NCI-H1092 (cell line): ENCODE measurements around the gene TNN.
"Not testable (repeated sequence)": the region's sequence is repeated elsewhere in the genome, so short reads cannot be mapped to it uniquely, and the experiment has no call there.

Source experiments
- DNase-seq: peaks from one replicate; lab custom pipeline; 2025; lab: John Stamatoyannopoulos, UW

Gene TNN, protein sequence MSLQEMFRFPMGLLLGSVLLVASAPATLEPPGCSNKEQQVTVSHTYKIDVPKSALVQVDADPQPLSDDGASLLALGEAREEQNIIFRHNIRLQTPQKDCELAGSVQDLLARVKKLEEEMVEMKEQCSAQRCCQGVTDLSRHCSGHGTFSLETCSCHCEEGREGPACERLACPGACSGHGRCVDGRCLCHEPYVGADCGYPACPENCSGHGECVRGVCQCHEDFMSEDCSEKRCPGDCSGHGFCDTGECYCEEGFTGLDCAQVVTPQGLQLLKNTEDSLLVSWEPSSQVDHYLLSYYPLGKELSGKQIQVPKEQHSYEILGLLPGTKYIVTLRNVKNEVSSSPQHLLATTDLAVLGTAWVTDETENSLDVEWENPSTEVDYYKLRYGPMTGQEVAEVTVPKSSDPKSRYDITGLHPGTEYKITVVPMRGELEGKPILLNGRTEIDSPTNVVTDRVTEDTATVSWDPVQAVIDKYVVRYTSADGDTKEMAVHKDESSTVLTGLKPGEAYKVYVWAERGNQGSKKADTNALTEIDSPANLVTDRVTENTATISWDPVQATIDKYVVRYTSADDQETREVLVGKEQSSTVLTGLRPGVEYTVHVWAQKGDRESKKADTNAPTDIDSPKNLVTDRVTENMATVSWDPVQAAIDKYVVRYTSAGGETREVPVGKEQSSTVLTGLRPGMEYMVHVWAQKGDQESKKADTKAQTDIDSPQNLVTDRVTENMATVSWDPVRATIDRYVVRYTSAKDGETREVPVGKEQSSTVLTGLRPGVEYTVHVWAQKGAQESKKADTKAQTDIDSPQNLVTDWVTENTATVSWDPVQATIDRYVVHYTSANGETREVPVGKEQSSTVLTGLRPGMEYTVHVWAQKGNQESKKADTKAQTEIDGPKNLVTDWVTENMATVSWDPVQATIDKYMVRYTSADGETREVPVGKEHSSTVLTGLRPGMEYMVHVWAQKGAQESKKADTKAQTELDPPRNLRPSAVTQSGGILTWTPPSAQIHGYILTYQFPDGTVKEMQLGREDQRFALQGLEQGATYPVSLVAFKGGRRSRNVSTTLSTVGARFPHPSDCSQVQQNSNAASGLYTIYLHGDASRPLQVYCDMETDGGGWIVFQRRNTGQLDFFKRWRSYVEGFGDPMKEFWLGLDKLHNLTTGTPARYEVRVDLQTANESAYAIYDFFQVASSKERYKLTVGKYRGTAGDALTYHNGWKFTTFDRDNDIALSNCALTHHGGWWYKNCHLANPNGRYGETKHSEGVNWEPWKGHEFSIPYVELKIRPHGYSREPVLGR (N-terminal part only)

DNA sequence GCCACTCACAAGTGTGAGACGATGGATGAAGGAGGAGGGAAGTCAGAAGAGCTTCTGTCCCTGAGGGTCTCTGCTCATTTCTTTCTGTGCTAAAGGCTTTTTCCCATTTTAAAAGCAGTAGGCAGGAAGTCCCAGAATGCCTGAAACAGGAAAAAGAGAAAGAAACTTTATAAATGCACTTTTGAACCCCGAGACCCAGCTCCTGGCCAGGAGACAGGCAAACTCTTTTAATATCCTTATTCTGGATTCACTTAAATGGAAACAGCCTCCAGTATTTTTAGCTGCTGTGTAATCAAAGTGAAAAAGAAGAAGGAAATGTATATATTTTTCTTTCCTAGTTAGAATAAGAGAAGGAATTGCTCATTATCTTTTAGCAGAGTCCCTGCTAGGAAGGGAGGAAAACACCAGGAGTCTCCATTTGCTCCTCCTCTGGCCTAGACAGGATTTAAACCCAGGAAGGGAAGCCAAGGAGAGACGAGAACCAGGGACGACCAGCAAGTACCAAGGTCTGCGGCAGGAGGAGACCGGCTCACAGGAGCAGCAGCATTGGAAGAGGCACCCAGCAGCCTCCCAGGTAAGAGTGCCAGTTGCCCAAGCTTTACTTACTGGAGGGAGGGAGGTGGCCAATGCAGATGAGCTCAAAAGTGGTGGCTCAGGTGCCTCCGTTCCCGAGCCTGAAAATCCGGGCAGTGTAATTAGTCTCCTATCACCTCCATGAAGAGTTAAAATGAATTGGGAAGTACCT is at the start of gene TNN:
TNN (plus strand) TSS at position 472 of the 745 bp plus-strand sequence. CDS start 9,586 bp downstream, outside the sequence.
- DNase-seq = no peak

DNA sequence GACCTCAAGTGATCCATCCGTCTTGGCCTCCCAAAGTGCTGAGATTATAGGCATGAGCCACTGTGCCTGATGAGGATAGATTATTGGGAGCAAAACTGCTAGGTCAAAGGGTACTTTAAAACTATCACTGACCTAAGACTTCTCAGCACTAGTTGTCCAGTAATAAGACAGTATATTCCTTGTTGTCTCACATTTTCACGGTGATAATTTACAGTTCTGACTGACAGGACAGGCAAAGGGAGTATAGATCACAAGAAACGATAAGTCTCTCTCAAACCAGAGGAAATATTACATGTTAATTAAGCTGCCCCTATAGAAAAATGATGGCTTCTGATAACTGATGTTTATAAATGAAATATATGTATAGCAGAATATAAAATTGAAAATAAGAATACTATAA is 48.1 kb upstream of the TNN start:
- DNase-seq = no peak

DNA sequence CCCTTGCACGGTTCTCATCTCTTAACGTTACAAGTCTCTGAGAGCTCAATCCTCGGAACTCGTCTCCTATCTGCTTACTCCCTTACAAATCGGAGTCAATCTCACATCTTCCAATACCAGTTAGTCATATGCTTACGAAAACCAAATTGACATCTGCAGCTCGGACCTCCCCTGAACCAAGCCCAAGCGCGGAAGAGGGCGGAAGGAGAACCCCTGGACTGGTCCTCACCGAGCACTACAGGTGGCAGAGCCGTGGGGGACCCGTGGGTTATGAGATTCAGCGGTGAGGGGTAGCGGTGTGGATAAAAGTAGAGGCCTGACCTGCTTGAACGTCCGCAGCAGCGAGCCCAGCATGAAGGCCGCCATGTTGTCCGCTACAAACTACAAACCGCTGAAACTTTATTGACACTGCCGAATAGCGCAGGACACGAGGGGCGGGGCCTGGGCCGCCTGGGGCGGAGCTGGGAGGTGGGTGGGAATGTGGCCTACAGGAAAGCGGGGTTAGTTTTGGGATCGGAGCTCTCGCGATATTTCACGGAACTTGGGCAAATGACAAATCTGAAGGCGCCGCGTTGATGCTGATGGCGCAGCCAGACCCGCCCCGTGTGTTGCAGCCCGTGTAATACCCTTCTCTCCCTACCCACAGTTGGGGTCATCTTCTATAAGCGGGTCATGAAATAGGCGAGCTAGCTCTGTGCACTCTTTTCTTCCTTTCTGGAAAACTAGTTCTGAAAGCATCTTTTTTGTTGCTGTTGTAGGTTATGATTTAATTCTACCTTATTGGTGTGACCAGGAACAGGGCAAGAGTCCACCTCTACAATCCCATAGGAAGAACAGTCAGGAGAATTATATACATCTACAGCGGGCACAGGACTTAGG is 44.4 kb upstream of the TNN start, which contains the start of gene MRPS14:
MRPS14 (minus strand) TSS at position 383 of the 879 bp plus-strand sequence; CDS start at position 366, 17 bp downstream.
- DNase-seq = peak; percentile 99

DNA sequence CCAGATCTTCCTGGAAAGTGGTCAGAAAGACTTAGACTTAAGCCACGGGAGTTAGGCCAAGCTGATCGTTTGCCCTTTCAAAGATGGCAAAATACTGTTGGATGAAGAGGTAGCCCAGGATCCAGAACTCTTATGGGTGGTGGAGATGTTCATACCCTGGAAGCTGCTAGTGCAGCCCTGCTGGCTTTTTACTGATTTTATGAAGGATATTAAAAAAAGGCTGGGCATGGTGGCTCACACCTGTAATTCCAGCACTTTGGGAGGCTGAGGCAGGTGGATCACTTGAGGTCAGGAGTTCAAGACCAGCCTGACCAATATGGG is 43.8 kb upstream of the TNN start:
- DNase-seq = not testable (repeated sequence)

DNA sequence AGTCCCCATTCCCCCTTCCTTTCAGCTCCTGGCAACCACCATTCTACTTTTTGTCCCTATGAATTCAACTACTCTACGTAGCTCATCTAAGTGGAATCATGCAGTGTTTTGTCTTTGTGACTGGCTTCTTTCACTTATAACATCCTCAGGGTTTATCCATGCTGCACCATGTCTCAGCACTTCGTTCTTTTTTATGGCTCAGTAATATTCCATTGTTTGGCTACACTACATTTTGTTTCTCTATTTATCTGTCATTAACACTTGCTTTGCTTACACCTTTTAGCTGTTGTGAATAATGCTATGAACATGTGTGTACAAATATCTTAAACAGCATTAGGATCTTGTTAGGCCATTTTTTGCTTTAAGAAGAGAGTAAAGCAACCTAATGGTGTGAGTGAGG is 42.9 kb upstream of the TNN start:
- no peak for DNase-seq

DNA sequence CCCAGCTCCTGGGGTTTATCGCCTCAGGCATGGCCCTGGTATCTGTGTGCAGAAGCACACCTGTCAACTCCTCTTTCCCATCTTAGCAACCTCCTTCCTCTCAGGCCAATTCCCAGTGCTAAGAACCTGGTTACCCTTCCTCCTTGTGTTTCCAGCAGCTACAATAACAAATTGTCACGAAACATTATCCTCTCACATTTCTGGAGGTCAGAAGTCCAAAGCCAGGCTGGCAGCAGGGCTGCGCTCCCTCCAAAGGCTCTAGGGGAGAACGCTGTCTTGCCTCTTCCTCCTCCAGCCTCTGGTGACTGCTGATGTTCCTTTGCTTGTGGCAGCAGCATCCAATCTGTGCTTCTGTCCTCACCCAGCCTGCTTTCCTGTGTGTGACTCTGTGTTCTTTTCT is 33.7 kb upstream of the TNN start:
- no peak for DNase-seq

DNA sequence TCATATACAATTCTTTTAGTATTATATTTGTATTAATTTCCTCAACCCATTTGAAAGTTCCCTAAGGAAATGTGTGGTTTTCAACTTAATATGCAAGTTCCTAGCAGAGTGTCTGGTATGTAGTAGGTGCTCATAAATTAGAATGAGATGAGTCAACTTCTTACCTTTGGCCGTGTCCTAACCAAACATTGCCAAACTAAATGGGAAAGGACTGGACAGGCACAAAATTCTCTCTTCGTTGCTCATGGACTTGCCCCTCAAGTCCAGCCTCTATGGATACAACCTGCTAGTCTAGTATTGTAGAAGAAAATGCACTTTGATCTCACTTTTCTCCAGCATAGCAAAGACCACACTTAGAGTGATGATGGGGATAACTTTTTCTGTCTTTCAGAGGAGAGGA is 32.9 kb upstream of the TNN start:
- DNase-seq = no peak

DNA sequence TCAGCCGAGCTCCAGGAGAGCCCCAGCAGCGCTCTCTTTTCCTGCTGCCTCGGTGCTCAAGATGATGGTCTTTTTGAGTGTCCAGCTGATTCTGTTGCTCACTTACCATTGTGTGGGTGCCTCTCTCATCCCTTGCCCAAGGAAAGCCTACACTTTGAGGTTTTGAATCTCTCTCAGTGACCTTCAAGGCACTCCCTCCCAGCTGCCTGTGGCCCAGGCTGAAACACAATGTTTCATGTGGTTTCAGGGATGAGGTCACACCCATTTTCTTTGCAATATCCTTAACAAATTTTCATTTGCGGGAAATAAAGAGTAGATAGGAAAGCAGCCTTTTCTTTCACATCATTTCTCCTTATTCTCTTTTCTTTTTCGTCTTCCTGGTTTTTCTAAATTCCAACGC is 31.8 kb upstream of the TNN start:
- DNase-seq = no peak

DNA sequence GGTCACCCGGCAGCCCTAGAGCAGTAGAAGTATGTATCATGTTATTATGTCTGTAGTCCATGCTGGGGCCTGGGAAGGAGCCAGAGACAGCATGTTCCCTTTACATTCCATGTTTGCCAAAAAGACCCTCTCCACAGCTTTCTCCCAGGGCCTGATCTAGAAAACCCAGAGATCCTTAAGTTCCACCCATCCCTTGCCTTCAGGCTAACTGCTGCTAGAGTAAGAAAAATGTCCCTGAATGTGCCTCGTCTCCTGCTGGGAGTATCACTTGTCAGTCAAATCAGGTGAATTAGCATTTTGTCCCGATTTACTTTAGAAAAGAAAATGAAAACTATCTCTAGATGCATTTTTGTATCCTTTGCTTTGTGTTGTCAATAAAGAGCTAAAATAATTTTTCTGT is 31.2 kb upstream of the TNN start:
- no peak for DNase-seq

DNA sequence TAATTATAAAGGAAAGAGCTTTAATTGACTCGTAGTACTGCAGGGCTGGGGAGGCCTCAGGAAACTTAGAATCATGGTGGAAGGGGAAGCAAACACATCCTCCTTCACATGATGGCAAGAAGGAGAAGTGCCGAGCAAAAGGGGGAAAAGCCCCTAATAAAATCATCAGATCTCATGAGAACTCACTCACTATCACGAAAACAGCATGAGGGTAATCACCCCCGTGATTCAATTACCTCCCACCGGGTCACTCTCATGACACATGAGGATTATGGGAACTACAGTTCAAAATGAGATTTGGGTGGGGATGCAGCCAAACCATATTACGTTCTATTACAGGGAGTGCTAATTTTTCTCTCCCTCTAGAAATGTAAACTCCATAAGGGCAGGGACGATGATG is 30.2 kb upstream of the TNN start:
- no peak for DNase-seq

DNA sequence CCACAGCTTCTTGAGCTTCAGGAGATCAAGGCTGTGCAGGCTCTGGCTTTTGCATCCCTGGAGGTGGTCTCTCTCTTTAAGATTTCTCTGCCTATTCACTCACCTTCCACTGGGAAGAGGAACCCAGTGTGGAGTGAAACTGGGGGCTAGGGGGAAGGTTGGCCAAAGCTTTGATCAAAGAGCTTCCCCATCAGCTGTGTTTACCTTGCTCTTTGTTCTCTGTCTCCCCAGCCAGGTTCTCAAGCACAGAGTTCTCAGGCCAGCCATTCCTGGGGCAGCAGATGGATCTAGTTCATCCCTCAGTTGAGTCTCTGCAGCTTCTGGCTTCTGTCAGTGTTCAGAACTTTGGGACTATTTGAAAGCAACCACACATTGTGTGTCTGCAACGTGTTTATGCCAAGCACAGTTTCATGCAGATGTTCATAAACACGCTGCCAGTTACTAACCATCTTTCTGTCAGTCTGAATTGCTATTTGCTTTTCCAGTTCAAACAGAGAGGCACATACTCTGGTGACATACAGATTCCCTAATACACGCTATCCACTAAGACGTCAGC is 27.2 kb upstream of the TNN start:
- no peak for DNase-seq

DNA sequence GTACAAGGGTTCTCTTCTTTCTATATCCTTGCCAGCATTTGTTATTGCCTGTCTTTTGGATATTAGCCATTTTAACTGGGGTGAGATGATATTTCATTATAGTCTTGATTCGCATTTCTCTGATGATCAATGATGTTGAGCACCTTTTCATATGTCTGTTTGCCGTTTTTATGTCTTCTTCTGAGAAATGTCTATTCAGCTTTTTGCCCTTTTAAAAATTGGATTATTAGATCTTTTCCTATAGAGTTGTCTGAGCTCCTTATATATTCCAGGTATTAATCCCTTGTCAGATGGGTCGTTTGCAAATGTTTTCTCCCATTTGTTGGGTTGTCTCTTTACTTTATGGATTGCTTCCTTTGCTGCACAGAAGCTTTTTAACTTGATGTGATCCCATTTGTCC is 25.0 kb upstream of the TNN start:
- DNase-seq = no peak

DNA sequence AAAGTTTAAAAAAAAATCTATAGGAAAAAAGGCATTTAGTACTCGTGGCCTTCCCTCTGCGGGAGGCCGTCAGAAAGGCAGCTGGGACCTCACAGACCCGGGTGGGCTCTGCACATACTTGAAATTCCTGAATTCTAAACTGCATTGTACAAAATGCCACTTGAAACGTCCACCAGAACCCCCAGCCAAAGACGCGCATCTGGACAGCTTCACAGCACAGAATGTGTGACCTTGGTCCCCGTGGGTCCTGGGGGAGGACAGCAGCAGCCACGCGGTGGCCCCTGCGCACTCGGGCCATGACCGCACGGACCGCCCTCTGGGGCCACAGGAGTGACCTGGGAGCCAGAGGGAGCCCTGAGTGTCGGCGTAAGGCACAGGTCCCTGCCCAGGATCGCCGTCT is 23.8 kb upstream of the TNN start:
- DNase-seq = no peak

DNA sequence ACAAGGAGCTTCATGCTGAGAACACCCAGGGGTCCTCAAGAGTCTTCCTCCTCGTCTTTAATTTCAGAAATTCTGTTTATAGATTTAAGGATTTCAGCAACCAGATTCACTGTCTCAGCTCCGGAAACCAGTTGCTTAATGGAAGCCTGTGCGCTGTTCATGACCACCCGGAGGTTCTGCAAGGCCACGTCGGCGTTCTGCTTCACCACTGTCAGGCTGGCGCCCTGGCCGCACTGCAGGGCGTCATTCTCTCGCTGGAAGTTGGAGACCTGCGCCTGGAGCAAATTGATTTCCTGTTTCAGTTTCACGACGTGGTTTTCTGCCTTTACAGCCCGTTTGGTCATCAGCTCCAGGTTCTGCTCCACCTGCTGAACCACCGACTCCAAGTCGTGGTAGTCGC is 23.0 kb upstream of the TNN start:
- not testable (repeated sequence) for DNase-seq

DNA sequence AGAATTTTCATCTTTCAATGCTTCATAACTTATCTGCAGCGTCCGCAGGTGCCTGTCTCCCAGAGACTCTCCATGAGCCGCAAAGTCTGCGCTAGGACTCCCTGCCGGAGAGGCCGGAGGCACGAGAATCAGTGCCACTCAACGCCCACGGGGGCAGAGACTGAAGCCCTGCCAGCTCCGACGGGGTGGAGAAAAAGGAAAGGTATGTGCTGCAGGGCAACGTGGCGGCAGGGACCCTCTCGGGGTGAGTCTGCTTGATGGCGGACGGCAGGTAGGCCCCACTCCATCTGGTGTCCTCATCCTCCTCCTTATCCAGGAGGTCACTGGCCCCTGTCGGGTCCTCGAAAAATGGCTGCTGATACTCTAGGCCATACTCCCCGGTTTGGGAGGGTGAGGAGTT is 22.5 kb upstream of the TNN start:
- DNase-seq = no peak

DNA sequence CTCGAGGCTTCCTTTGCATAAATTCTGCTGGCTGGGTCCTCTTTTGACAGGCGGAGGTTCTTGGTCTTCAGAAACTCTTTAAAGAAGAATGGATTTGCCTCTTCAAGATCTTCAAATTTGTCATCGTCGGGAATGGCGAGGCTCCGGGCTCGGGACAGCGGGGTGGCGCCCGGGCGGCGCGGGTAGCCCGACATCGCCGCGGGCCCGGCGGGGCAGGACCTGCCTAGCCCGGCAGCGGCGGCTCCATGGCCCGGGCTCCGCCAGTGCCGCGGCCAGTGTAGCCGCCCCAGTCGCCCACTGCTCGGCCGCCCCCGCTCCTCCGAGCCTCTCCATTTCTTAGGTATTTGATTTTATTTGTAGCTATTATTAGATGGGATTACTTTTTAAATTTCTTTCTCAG is 22.1 kb upstream of the TNN start:
- no peak for DNase-seq

DNA sequence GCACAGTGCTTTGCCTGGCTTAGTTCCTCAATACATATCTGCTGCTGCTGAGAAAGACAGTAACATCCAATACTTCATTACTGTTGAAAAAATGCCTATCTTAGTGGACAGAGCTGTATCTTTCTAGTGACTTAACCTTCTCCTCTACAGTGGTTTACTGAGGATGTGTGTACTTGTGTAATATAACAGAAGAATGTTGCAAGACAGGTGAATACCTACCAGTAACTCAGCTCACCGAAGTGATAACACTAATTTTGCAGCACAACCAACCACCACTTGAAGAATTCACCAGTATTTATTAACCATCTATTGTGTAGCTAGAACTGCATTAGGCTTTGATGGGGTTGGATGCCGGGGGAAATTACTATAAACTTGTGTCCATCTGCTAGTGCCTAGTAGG is 16.6 kb upstream of the TNN start:
- no peak for DNase-seq

DNA sequence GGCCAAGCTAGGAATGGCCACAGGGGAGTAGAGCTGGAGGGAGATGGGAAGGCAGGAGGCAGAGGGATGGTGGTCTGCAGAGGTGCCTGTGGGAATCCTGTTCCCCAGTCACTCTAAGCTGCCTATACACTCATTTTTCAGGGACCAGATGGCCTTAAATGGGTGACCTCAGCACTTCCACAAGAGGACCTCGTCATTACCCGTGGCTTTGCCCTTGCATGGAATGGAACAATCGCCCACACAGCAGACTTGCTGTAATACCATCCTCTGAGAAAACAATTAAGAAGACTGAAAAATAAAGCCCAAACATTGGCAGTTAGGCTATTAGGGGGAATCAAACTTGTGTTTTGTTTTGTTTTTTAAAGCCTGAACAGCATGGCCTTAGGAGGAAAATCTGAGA is 12.9 kb upstream of the TNN start:
- DNase-seq = no peak

DNA sequence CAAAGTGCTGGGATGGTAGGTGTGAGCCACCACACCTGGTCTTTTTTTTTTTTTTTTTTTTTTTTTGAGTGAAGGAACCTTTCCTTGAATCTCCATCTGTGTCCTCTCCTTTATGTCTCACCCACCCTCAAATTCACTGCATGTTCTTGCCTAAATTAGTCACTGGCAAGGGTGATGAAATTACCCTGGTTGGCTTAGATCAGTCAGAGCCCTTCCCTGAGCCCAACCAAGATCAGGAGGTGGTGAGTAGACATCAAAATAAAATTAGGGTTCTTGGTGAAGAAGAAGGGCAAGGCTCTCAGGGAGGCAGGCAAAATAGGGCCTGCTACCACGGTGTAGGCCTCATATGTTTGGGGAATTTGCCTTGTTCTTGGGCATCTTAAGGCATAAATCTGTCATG is 5.3 kb upstream of the TNN start:
- DNase-seq = no peak

DNA sequence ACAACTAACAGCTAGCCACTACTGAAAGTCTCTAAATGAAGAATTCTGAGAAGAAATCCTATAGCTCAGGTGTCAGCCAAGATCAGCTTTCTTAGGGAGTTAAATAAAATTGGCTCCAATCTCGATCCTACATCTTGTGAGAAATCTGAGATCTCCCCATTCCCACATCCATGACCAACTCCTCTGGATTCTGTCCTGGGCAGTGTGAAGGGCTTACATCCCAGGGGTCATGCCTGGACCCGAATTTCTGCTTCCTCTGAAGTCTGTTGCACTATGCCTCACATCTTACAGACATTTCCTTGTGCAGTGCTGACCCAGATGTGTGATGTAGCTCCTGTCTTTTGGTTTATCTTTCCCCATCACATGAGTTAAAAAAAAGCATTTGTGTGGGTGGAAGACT is 4.8 kb upstream of the TNN start:
- DNase-seq = no peak
